GM19452 (cell line): Measurements from ENCODE around the gene IGFL4.

ENCODE experiments used
- ATAC-seq: cut with Tn5 transposase; IDR thresholded peaks from one replicate; pipeline ENCODE4 v1.9.1; 2021; ENCODE audit not compliant: unreplicated experiment

Gene IGFL4

GRCh38 chr19:46065486-46066071 is 24.8 kb upstream of the IGFL4 start:
- ATAC-seq, result no peak

GRCh38 chr19:46063201-46063600 is 22.4 kb upstream of the IGFL4 start:
- ATAC-seq, result no peak

GRCh38 chr19:46060012-46060411 is 19.2 kb upstream of the IGFL4 start:
- no peak for ATAC-seq

- no peak for ATAC-seq
These were observed 18.0 kb upstream of the IGFL4 start for GRCh38 chr19:46058778-46059177.

- ATAC-seq, result no peak
These were observed 15.7 kb upstream of the IGFL4 start for GRCh38 chr19:46056536-46056935.

- ATAC-seq, result no peak
These were observed 12.1 kb upstream of the IGFL4 start for GRCh38 chr19:46052896-46053295.

- ATAC-seq, result no peak
These were observed 8.8 kb upstream of the IGFL4 start for GRCh38 chr19:46049597-46049996.

GRCh38 chr19:46043519-46043918 is 2.7 kb upstream of the IGFL4 start:
- ATAC-seq, result no peak

- ATAC-seq, result no peak
These were observed 1.6 kb upstream of the IGFL4 start for GRCh38 chr19:46042252-46042883.

- no peak for ATAC-seq
These were observed 677 bp downstream of the IGFL4 start for GRCh38 chr19:46040125-46040524.

GRCh38 chr19:46036744-46037128 is 4.1 kb downstream of the IGFL4 start:
- no peak for ATAC-seq

- ATAC-seq, result no peak
These were observed 4.6 kb downstream of the IGFL4 start for GRCh38 chr19:46035986-46036743.

- no peak for ATAC-seq
These were observed 5.3 kb downstream of the IGFL4 start for GRCh38 chr19:46035546-46035945.

GRCh38 chr19:46033401-46033800 is 7.4 kb downstream of the IGFL4 start:
- no peak for ATAC-seq

GRCh38 chr19:46032597-46033025 is 8.2 kb downstream of the IGFL4 start:
- no peak for ATAC-seq

- no peak for ATAC-seq
These were observed 8.8 kb downstream of the IGFL4 start for GRCh38 chr19:46031781-46032596.

- ATAC-seq, result no peak
These were observed 9.8 kb downstream of the IGFL4 start for GRCh38 chr19:46030812-46031550.

- no peak for ATAC-seq
These were observed 15.0 kb downstream of the IGFL4 start for GRCh38 chr19:46025835-46026234.

GRCh38 chr19:46023311-46023779 is 17.5 kb downstream of the IGFL4 start:
- no peak for ATAC-seq

- ATAC-seq, result no peak
These were observed 18.1 kb downstream of the IGFL4 start, which contains the start of gene PGLYRP1 for GRCh38 chr19:46022431-46023310. TSS of gene PGLYRP1 (minus strand) at chr19:46023053. CDS start at chr19:46023021, 32 bp downstream.
